HK-2 (cell line): ENCODE results near the gene ROS1.
"Not testable (repeated sequence)": the region's sequence is repeated elsewhere in the genome, so short reads cannot be mapped to it uniquely, and the experiment has no call there.

Experiments
- DNase-seq: peaks from one replicate; pipeline ENCODE4 v3.0.0-alpha.2; 2018; ENCODE audit not compliant: unreplicated experiment

ROS1 gene

GRCh38 chr6:117425431-117426153 is at the start of gene ROS1:
Gene ROS1 (minus strand): TSS chr6:117425942. CDS start chr6:117425656, 286 bp downstream.
- no peak for DNase-seq

GRCh38 chr6:117473401-117473800 is 47.7 kb upstream of the ROS1 start:
- no peak for DNase-seq

DNA sequence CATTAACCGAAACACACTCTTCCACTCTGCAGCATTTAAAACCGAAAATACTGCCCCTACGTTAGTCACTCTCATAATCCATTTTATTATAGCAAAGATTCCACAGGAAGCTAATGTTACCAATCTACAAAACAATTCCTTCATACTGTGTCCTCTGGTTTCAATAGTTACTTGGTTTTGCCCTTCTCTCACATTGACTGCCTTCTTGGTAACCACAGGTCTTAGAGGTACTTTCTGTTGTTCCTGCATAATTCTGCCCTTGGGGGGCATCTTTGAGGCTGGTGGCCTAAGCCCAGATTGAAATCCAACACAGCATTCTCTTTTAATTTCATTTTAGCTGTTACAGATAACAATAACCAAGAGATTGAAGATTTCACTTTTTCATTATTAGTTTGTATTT is 46.9 kb upstream of the ROS1 start:
- DNase-seq, result no peak

DNA sequence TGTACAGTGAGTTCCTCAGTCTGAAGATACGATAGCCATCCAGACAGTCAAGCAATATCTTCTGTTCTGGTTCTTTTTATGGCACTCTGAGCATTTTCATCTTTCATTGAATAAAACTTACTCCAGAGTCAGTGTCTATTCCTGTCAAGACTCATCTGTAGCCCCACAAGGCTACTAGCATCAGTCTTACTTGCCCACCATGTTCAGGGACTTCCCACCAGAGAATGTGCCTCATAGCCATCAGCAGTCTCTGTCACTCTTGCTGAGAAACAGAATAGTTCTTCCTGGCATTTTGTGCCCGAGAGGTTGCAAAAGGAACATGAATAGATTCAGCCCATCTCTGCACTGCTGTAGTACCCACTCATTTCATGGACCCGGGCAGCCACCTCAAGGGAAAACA is 44.0 kb upstream of the ROS1 start:
- DNase-seq, result no peak

DNA sequence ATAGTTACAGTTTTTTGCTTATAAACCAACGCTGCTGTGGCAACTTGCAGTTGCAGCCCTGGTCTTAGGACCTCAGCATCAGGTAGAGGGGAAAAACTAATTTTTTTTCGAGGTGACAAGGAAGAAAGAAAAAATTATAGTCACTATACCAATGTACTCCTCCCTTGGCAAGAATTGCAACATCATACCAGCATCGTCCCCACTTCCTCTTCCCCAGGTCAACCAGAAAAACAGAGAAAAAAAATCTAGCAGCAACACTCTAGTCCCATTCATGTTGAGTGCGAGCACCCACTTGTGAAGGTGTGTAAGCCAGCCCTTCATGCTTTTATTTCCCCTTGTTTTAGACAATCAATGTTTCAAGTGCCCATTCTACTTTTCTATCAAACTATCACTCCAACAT is 43.6 kb upstream of the ROS1 start:
- DNase-seq, result no peak

- DNase-seq, result not testable (repeated sequence)
Observed at GRCh38 chr6:117468527-117468926, 42.8 kb upstream of the ROS1 start.

GRCh38 chr6:117467876-117468275 is 42.1 kb upstream of the ROS1 start:
- no peak for DNase-seq

- DNase-seq, result no peak
Observed at GRCh38 chr6:117465691-117466090, 39.9 kb upstream of the ROS1 start.

DNA sequence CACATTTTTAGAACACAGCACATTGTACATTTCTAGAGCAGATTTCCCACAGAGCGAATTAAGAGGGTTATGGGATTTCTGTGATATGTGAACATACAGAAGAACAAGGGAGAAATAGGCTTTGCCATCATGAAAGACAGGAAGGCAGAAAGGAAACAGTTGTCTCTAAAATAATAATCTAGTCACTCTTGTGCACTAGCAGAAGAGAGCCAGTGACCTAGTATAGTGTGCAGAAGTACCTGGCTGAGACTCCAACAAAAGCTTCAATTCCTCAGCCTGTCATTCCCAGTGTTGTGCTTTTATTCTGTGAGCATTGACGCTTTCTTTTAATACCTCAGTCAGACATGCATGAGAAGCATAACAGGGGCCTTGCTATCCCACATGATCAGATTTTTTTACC is 39.0 kb upstream of the ROS1 start:
- no peak for DNase-seq

DNA sequence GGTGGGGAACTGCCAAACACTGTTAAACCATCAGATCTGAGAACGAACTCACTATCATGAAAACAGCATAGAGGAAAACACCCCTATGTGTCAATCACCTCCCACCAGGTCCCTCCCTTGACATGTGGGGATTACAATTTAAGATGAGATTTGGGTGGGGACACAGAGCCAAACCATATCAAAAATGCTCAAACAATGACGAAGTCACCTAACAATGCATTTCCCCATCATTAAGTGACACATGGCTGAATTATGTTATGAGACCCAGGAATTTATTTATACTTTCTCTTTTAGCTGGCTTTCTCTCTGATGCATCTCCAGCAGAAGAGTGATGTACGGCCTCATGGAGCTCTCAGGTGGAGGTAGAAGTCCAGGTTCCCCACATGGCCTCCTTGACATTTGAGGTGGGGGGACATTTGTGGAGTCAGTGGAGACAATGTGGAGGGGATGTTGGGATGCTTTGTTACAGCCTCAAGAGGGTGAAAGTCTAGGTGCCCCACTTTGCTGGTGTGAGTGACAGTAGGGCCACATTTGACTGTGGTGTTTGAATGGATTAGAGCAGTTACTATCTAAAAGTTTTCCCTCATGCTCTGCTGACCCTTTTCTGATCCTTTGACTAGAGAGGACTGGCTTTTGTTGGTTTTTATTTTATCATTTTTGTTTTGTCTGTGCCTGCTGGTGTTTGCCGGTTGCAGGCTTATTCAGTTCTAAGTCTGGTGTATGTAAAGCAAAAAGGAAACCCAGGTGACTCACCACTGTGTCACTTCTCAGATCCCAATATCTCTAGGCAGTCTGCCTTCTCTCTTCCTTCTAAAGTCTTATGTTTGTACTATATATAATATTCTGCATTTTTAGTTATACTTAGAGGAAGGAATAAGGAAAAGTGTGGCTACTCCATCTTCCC is 38.3 kb upstream of the ROS1 start:
- DNase-seq, result no peak

GRCh38 chr6:117459204-117459944 is 33.6 kb upstream of the ROS1 start:
- DNase-seq, result no peak

GRCh38 chr6:117456998-117457397 is 31.3 kb upstream of the ROS1 start:
- no peak for DNase-seq

GRCh38 chr6:117456250-117456649 is 30.5 kb upstream of the ROS1 start:
- no peak for DNase-seq

- DNase-seq, result no peak
Observed at GRCh38 chr6:117451671-117452070, 25.9 kb upstream of the ROS1 start.

- DNase-seq, result peak; percentile 30
Observed at GRCh38 chr6:117449549-117450439, 24.1 kb upstream of the ROS1 start.

GRCh38 chr6:117448732-117449485 is 23.2 kb upstream of the ROS1 start:
- DNase-seq, result peak; percentile 63

DNA sequence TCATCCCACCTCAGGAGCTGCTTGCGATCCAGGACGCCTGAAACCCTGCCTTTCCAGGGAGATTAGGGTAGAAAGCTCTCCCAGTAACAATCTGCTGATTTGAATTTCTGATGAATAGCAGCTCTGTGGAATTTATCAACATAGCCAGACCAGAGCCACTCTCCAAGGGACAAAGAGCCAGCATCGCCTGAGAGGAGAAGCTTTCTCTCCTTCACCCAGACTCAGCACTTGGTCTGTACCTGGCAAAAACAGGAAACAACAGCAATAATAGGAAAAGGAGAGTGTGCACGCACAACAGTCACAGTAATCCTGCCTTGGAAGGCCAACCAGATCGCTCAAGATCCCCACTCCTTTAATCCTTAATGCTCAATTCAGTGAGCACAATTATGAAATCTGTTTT is 22.3 kb upstream of the ROS1 start:
- DNase-seq, result no peak

DNA sequence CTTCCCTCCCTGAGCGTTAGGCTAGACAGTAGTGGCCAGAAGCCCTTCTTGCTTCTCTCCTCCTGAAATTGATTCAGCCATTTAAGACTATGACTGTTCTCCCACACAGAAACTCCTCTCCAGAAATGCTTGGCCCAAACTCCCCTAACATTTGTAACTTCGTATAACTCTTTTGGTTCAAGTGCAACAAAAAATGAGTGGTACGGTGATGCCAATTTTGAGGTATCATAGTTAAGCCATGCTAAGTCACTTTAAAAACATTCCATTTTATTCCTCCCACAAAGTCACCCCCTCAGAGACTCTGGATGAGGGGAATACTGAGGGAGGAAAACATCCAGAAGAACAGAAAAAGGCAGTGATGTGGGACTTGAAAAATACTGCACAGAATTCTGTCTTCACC is 21.1 kb upstream of the ROS1 start:
- no peak for DNase-seq

DNA sequence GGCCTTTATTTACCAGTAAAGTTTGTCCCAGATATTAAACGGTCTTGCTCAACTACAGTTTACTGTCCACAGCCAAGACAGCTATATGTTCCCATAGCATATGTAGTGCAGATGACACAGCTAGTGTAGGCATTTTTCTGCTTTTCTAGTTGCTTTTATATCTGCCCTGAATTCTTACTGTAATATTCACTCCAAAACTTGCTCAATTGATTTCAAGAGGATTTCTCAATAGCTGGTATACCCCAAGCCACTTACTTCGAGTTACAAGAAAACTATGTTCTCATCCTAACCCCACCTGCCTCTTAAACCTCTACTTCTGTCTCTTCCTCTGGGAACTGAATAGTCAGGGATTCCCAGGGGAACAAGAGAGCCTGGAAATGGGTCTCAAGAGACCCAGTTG is 18.9 kb upstream of the ROS1 start:
- no peak for DNase-seq

DNA sequence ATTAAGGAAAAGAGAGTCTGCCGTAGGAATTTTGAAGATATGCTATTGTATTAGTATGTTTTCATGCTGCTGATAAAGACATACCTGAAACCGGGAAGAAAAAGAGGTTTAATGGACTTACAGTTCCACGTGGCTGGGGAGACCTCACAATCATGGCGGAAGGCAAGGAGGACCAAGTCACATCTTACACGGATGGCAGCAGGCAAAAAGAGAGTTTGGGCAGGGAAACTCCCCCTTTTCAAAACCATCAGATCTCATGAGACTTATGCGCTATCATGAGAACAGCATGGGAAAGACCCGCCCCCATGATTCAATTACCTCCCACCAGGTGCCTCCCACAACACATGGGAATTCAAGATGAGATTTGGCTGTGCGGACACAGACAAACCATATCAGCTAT is 16.6 kb upstream of the ROS1 start:
- DNase-seq, result not testable (repeated sequence)

- no peak for DNase-seq
Observed at GRCh38 chr6:117441824-117442264, 16.1 kb upstream of the ROS1 start.
